Kidney epithelial cell (primary cell): ENCODE data around the gene GLB1L. TPM values are rescaled to one million over a fixed set of nuclear protein-coding genes. Genes with fewer than 3 reads are reported as not detected.
A peak's percentile ranks its signal among the peaks of the same experiment; 100 is the strongest.

Experiments
- DNase-seq: peaks from one replicate; pipeline ENCODE4 v3.0.0-alpha.2; 2010; ENCODE audit warnings: low read depth
- H3K27me3 ChIP-seq: 2 replicates; pipeline ENCODE4 v1.6.0; 2011; ENCODE audit warnings: low read length; ENCODE audit not compliant: control insufficient read depth, insufficient read depth
- H3K36me3 ChIP-seq: 2 replicates; pipeline ENCODE4 v1.5.1; 2011; ENCODE audit warnings: low read length; ENCODE audit not compliant: control insufficient read depth, insufficient read depth
- H3K4me3 ChIP-seq: 2 replicates; pipeline ENCODE4 v1.5.1; 2011; ENCODE audit warnings: low read depth, mild to moderate bottlenecking, control low read depth, low read length
- CTCF ChIP-seq: IDR thresholded peaks from 2 replicates; pipeline ENCODE4 v1.5.1; 2011; ENCODE audit warnings: mild to moderate bottlenecking, moderate library complexity, low read length, control low read depth, inconsistent platforms; ENCODE audit not compliant: insufficient read depth, poor library complexity, severe bottlenecking
- total RNA-seq: library from RNA; depleted of rRNA; stranded (reverse); fragments of >200 nt; gene quantifications from 2 replicates; pipeline ENCODE4 v1.2.3, GENCODE V29; 2015

Gene GLB1L
- total RNA-seq, 1 donor from 2014 or later: 19.8 TPM

DNA sequence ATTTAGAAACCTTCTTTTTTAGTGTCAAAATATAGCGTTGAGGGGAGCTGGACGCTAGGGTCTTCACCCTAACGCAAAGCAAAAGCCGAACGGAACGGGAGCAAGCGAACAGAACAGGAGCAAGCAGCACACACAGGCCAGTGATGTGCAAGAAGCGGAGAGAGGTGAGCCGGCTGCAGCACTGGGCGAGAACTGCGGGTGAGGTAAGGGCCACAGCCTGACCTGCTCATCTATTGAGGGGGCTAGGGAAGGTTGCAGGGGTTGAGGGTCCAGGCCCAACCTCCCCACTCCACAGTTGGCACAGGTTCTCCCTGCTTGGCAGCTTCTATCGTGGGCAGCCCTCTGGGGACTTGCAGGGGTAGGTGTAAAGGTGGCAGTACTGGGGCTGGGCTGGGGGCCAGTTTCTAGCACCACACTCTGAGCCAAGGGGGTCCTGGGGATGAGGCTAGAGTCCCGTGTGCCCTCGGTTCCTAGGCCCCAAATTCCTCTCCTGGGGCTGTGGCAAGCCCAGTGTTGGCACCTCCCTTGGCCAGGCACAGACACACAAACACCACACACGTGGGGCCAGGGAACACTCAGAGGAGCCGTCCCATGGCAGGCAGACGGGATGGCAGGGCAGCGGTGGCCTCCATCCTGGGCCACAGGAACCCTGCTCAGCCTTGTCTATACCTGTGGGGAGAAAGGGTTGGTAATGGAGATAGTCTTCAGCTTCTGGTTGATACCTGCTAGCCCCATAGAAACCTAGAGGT lies 25.3 kb downstream of the GLB1L start:
- DNase-seq: no peak
- no peak for TF ChIP-seq CTCF
- no peaks in the 10 kb centered on the region for H3K36me3 ChIP-seq
- H3K4me3 ChIP-seq: no peak overlapping the region
- no peaks in the 10 kb centered on the region for H3K27me3 ChIP-seq

DNA sequence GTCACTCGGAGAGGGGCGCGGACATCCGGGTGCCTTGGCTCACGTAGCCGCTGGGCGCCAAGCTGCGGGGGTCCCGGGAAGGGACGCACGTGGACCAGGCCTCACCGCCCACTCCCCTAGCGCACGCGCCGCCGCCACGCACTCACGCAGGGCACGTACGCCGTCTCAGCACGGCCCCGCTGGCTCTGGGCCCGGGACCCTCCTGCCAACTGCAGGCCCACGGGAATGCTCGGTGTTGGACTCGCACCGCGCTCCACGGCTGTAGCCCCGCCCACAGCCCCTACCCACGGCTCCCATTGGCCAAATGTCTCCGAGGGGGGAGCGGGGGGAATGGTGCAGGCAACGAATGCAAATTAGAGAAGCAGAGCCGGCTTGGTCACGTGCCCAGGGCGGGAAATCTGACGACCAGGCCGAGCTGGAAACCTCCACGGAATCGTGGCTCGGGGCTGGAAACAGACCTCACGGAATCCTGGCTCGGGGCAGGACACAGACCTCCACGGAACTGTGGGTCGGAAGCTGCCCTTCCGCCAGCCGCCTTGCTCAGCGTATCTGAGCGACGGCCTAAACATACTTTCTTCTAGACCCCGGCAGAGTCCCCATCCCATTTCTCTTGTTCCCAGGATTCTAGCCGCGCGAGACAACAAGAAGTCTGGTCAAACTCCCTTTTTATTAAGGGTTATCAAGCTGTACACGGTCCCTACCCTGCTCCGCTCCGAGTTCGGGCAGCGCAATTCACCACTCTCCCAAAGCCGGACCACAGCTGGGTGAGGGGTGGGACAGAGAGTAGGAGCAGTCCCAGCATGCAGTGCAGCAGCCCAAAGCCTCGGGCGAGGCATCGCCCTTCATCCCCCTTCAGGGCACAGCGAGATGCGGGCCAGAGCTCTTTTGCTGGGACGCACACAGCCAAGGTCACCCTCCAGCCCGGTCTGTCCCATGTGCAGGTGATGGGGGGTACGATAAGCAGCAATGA lies 26.2 kb downstream of the GLB1L start, which contains the start of gene ABCB6:
ABCB6 (minus strand) TSS at position 227 of the 970 bp plus-strand sequence. CDS start 285 bp downstream, outside the sequence.
- Histone ChIP-seq H3K27me3 (no peaks in the 10 kb centered on the region), H3K4me3 (peak within 1 kb of the TSS; percentile 43), H3K36me3 (peaks cover 2% of the 10 kb centered on the region)
- DNase-seq: no peak
- TF ChIP-seq CTCF: no peak

- TF ChIP-seq CTCF: no peak
Observed at GRCh38 chr2:219218217-219218731, 27.0 kb downstream of the GLB1L start.

GRCh38 chr2:219216535-219216915 lies 28.7 kb downstream of the GLB1L start:
- Histone ChIP-seq H3K4me3 (no peak overlapping the region), H3K36me3 (peaks cover 3% of the 10 kb centered on the region), H3K27me3 (no peaks in the 10 kb centered on the region)
- no peak for TF ChIP-seq CTCF
- DNase-seq: no peak

More at GRCh38 chr2:219218217-219218731, 27.0 kb downstream of the GLB1L start:
- Histone ChIP-seq H3K4me3 (peak overlapping the region; percentile 43), H3K36me3 (peaks cover 2% of the 10 kb centered on the region), H3K27me3 (no peaks in the 10 kb centered on the region)
- DNase-seq: no peak

GRCh38 chr2:219215871-219216534 lies 29.2 kb downstream of the GLB1L start:
- H3K27me3 ChIP-seq: no peaks in the 10 kb centered on the region
- no peak for TF ChIP-seq CTCF
- no peak overlapping the region for H3K4me3 ChIP-seq
- H3K36me3 ChIP-seq: peaks cover 3% of the 10 kb centered on the region
- no peak for DNase-seq
